ENCODE results near the gene DPEP2. TPM values are rescaled to one million over a fixed set of nuclear protein-coding genes. Genes with fewer than 3 reads are reported as not detected.
A peak's percentile ranks its signal among the peaks of the same experiment; 100 is the strongest.

The DPEP2 gene
- total and polyA plus RNA-seq, 10 of the 15 experiments (the other 5 are each of a cell fraction or from before 2014, with no cell fraction given), result 0.04 to 4.0 (median 2.1) TPM

DNA sequence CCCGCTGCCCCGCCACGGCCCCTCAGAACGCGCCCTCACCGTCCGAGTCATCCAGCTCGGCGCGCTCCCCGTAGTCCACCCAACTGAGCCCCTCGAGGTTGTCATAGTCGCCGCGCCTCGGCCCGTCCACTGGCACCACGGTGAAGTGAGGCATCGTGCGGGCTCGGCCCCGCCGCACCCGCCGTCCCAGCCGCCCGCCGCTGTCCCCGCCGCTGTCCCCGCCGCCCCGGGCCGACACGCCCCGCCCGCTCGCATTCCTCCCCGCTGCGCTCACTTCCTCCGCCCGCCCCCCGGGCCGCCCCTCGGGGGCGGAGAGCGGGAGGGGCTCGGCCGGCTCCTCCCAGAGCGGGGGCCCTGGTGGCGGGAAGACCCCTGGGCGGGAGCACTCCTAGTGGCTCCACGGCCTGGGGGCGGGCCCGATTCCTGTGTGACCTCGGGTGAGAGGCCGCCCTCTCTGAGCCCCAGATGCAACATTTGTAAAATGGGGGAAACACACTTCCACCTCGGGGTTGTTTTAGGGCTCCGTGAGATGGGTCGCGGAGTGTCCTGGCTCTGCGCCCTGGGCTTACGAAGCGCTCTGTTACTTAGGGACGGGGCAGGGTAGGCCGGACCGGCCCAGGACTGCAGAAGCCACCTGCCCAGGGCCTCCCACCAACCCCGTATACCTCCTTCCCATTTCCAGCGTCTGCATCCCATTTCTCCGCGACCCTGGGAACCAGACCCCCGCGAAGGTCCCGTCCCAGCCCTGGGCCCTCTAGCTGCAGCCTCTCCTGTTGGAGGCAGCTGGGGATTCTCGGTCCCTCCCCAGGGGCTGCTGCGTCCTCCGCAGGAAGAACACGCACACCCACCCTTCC, 30.7 kb downstream of the DPEP2 start, which contains the start of gene SLC12A4 (continued):
- TF ChIP-seq ZNF384 (IDR thresholded peaks at IDR 0.05; ENCODE audit: borderline replicate concordance, low read depth, low read length), result no peak
- TF ChIP-seq SPI1 (IDR thresholded peaks at IDR 0.05; ENCODE audit: borderline replicate concordance, insufficient read depth, low read depth, low read length), result peak; percentile 62
- peak; percentile 76 for TF ChIP-seq IKZF1 (conservative IDR thresholded peaks at IDR 0.05)
- TF ChIP-seq KLF5 (IDR thresholded peaks at IDR 0.05; ENCODE audit: partially characterized antibody), result peak; percentile 28
- TF ChIP-seq NRF1 (conservative IDR thresholded peaks at IDR 0.05; ENCODE audit: low read depth, low read length), result no peak
- no peak for TF ChIP-seq TCF7 (IDR thresholded peaks at IDR 0.05; ENCODE audit: borderline replicate concordance)
- TF ChIP-seq WRNIP1 (IDR thresholded peaks at IDR 0.05; ENCODE audit: borderline replicate concordance, low read depth, low read length), result no peak
- peak; percentile 73; the same call in 1 of the 2 replicates for TF ChIP-seq RCOR1 (conservative IDR thresholded peaks at IDR 0.05; ENCODE audit: low read depth, low read length)
- peak; percentile 31; the same call in 1 of the 2 replicates for TF ChIP-seq BACH1 (IDR thresholded peaks at IDR 0.05; ENCODE audit: borderline replicate concordance)
- TF ChIP-seq TAF1 (IDR thresholded peaks at IDR 0.05; ENCODE audit: borderline replicate concordance, low read depth, low read length), result peak; percentile 66; the same call in 1 of the 2 replicates
- no peak for TF ChIP-seq TBL1XR1 (IDR thresholded peaks at IDR 0.05; ENCODE audit: low read depth, low read length)
- TF ChIP-seq CHD1 (IDR thresholded peaks at IDR 0.05; ENCODE audit: low read depth, low read length), result no peak
- no peak for TF ChIP-seq BRCA1 (IDR thresholded peaks at IDR 0.05; ENCODE audit: low read depth, low read length)
- no peak for TF ChIP-seq GABPA (IDR thresholded peaks at IDR 0.05; ENCODE audit: low read depth)
- no peak for TF ChIP-seq POU2F2 (IDR thresholded peaks at IDR 0.05; ENCODE audit: borderline replicate concordance, low read depth, low read length)
- no peak for TF ChIP-seq NR2C2 (IDR thresholded peaks at IDR 0.05; ENCODE audit: borderline replicate concordance, control insufficient read depth, insufficient read length, low read depth)
- no peak for TF ChIP-seq YBX1 (IDR thresholded peaks at IDR 0.05)
- no peak for TF ChIP-seq ZNF274 (IDR thresholded peaks at IDR 0.05; ENCODE audit: insufficient read depth, insufficient read length)
- TF ChIP-seq NFYA (IDR thresholded peaks at IDR 0.05; ENCODE audit: borderline replicate concordance, low read depth, low read length), result no peak
- TF ChIP-seq KDM1A (IDR thresholded peaks at IDR 0.05; ENCODE audit: borderline replicate concordance), result no peak
- no peak for TF ChIP-seq HCFC1 (IDR thresholded peaks at IDR 0.05; ENCODE audit: low read length)
- no peak for TF ChIP-seq CBX3 (IDR thresholded peaks at IDR 0.05; ENCODE audit: borderline replicate concordance, low read depth)
- peak; percentile 76 for TF ChIP-seq POLR2A (IDR thresholded peaks at IDR 0.05; ENCODE audit: low read depth, low read length)
- no peak for TF ChIP-seq NFYB (IDR thresholded peaks at IDR 0.05; ENCODE audit: insufficient read depth, low read depth, low read length)
- TF ChIP-seq, protein P1, sequence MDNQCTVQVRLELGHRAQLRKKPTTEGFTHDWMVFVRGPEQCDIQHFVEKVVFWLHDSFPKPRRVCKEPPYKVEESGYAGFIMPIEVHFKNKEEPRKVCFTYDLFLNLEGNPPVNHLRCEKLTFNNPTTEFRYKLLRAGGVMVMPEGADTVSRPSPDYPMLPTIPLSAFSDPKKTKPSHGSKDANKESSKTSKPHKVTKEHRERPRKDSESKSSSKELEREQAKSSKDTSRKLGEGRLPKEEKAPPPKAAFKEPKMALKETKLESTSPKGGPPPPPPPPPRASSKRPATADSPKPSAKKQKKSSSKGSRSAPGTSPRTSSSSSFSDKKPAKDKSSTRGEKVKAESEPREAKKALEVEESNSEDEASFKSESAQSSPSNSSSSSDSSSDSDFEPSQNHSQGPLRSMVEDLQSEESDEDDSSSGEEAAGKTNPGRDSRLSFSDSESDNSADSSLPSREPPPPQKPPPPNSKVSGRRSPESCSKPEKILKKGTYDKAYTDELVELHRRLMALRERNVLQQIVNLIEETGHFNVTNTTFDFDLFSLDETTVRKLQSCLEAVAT (IDR thresholded peaks at IDR 0.05), result 0 out of 2 replicates have a peak, but pooled peaks have one; percentile 52
- TF ChIP-seq, protein P2, sequence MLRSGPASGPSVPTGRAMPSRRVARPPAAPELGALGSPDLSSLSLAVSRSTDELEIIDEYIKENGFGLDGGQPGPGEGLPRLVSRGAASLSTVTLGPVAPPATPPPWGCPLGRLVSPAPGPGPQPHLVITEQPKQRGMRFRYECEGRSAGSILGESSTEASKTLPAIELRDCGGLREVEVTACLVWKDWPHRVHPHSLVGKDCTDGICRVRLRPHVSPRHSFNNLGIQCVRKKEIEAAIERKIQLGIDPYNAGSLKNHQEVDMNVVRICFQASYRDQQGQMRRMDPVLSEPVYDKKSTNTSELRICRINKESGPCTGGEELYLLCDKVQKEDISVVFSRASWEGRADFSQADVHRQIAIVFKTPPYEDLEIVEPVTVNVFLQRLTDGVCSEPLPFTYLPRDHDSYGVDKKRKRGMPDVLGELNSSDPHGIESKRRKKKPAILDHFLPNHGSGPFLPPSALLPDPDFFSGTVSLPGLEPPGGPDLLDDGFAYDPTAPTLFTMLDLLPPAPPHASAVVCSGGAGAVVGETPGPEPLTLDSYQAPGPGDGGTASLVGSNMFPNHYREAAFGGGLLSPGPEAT (IDR thresholded peaks at IDR 0.05; ENCODE audit: low read depth), result peak; percentile 67
- TF ChIP-seq GATAD2B (conservative IDR thresholded peaks at IDR 0.05; ENCODE audit: low read depth), result no peak; the same call in 1 of the 2 replicates
- no peak for TF ChIP-seq TCF12 (IDR thresholded peaks at IDR 0.05; ENCODE audit: low read depth, low read length)
- no peak for TF ChIP-seq KAT2A (conservative IDR thresholded peaks at IDR 0.05; ENCODE audit: control insufficient read depth, low read depth, low read length)

All from GM12878 (cell line).